Hepatocyte (in vitro differentiated cells): ENCODE data around the gene FAM83F.

Experiments
- CTCF ChIP-seq: fragments of 200-600 bp; sonication (generic); IDR thresholded peaks from 2 replicates; pipeline ENCODE4 v1.5.1; 2016; ENCODE audit warnings: antibody characterized with exemption, mild to moderate bottlenecking; ENCODE audit not compliant: poor library complexity
- EZH2 ChIP-seq: fragments of 200-600 bp; sonication (generic); IDR thresholded peaks from 2 replicates; pipeline ENCODE4 v1.6.1; 2016; ENCODE audit warnings: antibody characterized with exemption, mild to moderate bottlenecking, borderline replicate concordance
- EZH2phosphoT487 ChIP-seq: fragments of 200-600 bp; sonication (generic); IDR thresholded peaks from one replicate; pipeline ENCODE4 v1.6.1; 2018; ENCODE audit warnings: antibody characterized with exemption, mild to moderate bottlenecking, low read depth, moderate library complexity; ENCODE audit not compliant: unreplicated experiment, severe bottlenecking

DNA sequence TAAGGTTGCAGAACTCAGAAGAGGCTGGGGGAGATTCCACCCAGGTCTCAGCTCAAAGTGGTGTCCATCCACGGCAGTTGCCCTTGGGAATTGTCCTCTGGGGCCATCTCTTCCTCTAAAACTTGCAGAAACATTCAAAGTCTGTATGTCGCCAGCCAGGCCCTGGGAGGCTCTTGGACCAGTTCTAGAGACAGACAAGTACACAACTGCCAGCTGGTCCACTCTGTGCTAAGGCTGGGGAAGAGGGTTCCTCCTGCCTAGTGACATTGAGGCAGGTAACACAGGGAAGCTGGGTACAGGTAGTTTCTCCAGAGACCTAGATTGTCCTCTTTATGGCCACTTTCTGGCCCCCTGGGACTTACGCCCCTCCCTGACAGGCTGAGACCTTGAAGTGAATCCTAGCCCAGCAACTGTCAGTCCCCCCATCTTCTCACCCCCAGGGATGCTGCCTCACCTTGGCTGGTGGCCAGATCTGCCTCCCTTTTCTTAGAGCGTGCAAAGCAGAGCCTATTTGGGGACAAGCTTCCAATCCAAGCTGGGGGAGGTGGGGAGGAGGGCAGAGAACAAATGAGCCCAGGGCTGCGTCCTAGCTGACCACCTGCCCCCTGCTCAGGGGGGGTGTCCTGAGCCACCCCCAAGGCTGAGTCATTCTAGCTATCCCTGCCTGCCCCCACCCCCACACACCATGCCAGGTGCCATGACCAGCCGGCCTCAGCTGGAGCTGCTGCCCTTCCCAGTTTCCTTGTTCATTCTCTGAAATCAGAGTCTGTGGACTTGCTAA is 8.4 kb downstream of the FAM83F start:
- no peak for TF ChIP-seq EZH2
- no peak for TF ChIP-seq CTCF
- no peak for TF ChIP-seq EZH2phosphoT487
